DND-41 (cell line): Measurements from ENCODE around the gene FOXP1.

Source experiments
- ATAC-seq: fragments of 200-7000 bp; cut with Tn5 transposase; 3 replicates; pipeline ENCODE4 v1.9.1; 2021; ENCODE audit warnings: low read depth; ENCODE audit not compliant: insufficient read depth
- DNase-seq: peaks from one replicate; pipeline ENCODE4 v3.0.0-alpha.2; 2020
- H2AFZ ChIP-seq: 2 replicates; pipeline ENCODE4 v1.6.0; 2012; ENCODE audit warnings: low read depth, low read length
- H3K27ac ChIP-seq: 2 replicates; pipeline ENCODE4 v1.5.1; 2012; ENCODE audit warnings: low read length, inconsistent platforms
- H3K27me3 ChIP-seq: fragments of 200-600 bp; sonication (generic); 2 replicates; pipeline ENCODE4 v1.6.0; 2012; ENCODE audit warnings: low read length, mild to moderate bottlenecking, inconsistent platforms; ENCODE audit not compliant: insufficient read depth, poor library complexity
- H3K36me3 ChIP-seq: 2 replicates; pipeline ENCODE4 v1.5.1; 2012; ENCODE audit warnings: low read length, inconsistent platforms; ENCODE audit not compliant: insufficient read depth
- H3K4me1 ChIP-seq: 2 replicates; pipeline ENCODE4 v1.5.1; 2012; ENCODE audit warnings: mild to moderate bottlenecking, low read length; ENCODE audit not compliant: insufficient read depth
- H3K4me2 ChIP-seq: 2 replicates; pipeline ENCODE4 v1.6.0; 2012; ENCODE audit warnings: mild to moderate bottlenecking, moderate library complexity, low read length, inconsistent platforms; ENCODE audit not compliant: insufficient read depth
- H3K4me3 ChIP-seq, 2 experiments: fragments of 200-600 bp in 1 of 2; shearing (Covaris generic) in 1 of 2; 2 replicates each; pipeline ENCODE4 v1.5.1; 2012 to 2016; ENCODE audit warnings: inconsistent platforms in 2 of 2, low read length in 2 of 2, mild to moderate bottlenecking in 2 of 2, low read depth in 1 of 2, moderate library complexity in 1 of 2
- H3K79me2 ChIP-seq: 2 replicates; pipeline ENCODE4 v1.6.0; 2012; ENCODE audit warnings: low read length, inconsistent platforms; ENCODE audit not compliant: insufficient read depth
- H3K9ac ChIP-seq: 2 replicates; pipeline ENCODE4 v1.6.0; 2012; ENCODE audit warnings: low read depth, mild to moderate bottlenecking, inconsistent platforms, low read length, moderate library complexity
- H3K9me3 ChIP-seq: 2 replicates; pipeline ENCODE4 v1.5.1; 2012; ENCODE audit warnings: low read length, moderate library complexity, mild to moderate bottlenecking, inconsistent platforms; ENCODE audit not compliant: insufficient read depth, severe bottlenecking
- H4K20me1 ChIP-seq: 2 replicates; pipeline ENCODE4 v1.6.0; 2012; ENCODE audit warnings: low read length; ENCODE audit not compliant: insufficient read depth
- CTCF ChIP-seq: IDR thresholded peaks from 2 replicates; pipeline ENCODE4 v1.5.1; 2012; ENCODE audit warnings: borderline replicate concordance, low read length, moderate library complexity, mild to moderate bottlenecking; ENCODE audit not compliant: poor library complexity, severe bottlenecking; ENCODE audit errors: extremely low read depth
- EZH2 ChIP-seq: IDR thresholded peaks from 3 replicates; pipeline ENCODE4 v1.6.1; 2012; ENCODE audit warnings: borderline replicate concordance, low read depth, mild to moderate bottlenecking, moderate library complexity, low read length, inconsistent platforms; ENCODE audit not compliant: severe bottlenecking

Gene FOXP1

GRCh38 chr3:71225002-71225684 lies 358.4 kb downstream of the FOXP1 start:
- H3K27me3 ChIP-seq, result no peaks in the 10 kb centered on the region
- no peak overlapping the region for H3K9ac ChIP-seq
- DNase-seq (no peak), ATAC-seq (no peak)
- no peak overlapping the region for H3K4me2 ChIP-seq
- TF ChIP-seq CTCF (no peak), EZH2 (no peak)
- H3K79me2 ChIP-seq, result no peaks in the 10 kb centered on the region
- H3K9me3 ChIP-seq, result no peaks in the 10 kb centered on the region
- no peak overlapping the region for H2AFZ ChIP-seq
- peaks cover 4% of the 10 kb centered on the region for H4K20me1 ChIP-seq
- H3K4me1 ChIP-seq, result peaks cover 26% of the 10 kb centered on the region
- H3K27ac ChIP-seq, result no peak overlapping the region
- H3K4me3 ChIP-seq, result no peak overlapping the region
- H3K36me3 ChIP-seq, result no peaks in the 10 kb centered on the region

- Histone ChIP-seq H3K9me3 (no peaks in the 10 kb centered on the region), H3K27ac (no peak overlapping the region), H3K27me3 (no peaks in the 10 kb centered on the region), H3K36me3 (no peaks in the 10 kb centered on the region), H3K4me2 (no peak overlapping the region), H3K4me3 (no peak overlapping the region), H3K79me2 (no peaks in the 10 kb centered on the region), H3K4me1 (no peaks in the 10 kb centered on the region), H2AFZ (no peak overlapping the region), H4K20me1 (peaks cover 3% of the 10 kb centered on the region; the same call in 1 of the 2 replicates), H3K9ac (no peak overlapping the region)
- ATAC-seq (peak; percentile 37; the same call in 1 of the 3 replicates), DNase-seq (no peak)
- no peak for TF ChIP-seq EZH2
- no peak for TF ChIP-seq CTCF
Measured at GRCh38 chr3:71219744-71220638, 363.5 kb downstream of the FOXP1 start.

- H3K9me3 ChIP-seq, result no peaks in the 10 kb centered on the region
- H3K4me2 ChIP-seq, result no peak overlapping the region
- peaks cover 3% of the 10 kb centered on the region; the same call in 1 of the 2 replicates for H4K20me1 ChIP-seq
- H3K36me3 ChIP-seq, result no peaks in the 10 kb centered on the region
- no peak overlapping the region for H3K9ac ChIP-seq
- no peak overlapping the region for H2AFZ ChIP-seq
- no peak overlapping the region for H3K4me3 ChIP-seq
- no peak for DNase-seq
- ATAC-seq, result no peak
- no peaks in the 10 kb centered on the region for H3K27me3 ChIP-seq
- no peaks in the 10 kb centered on the region for H3K4me1 ChIP-seq
- H3K79me2 ChIP-seq, result no peaks in the 10 kb centered on the region
- H3K27ac ChIP-seq, result no peak overlapping the region
- no peak for TF ChIP-seq CTCF
- no peak for TF ChIP-seq EZH2
Measured at GRCh38 chr3:71218508-71218907, 365.0 kb downstream of the FOXP1 start.
